Choroid plexus epithelial cell (primary cell): ENCODE results near the gene ANTKMT.

Experiments used
- DNase-seq: peaks from one replicate; pipeline ENCODE4 v3.0.0-alpha.2; 2010; ENCODE audit warnings: low read depth
- H3K4me3 ChIP-seq: 2 replicates; pipeline ENCODE4 v1.5.1; 2011; ENCODE audit warnings: low read depth, mild to moderate bottlenecking, control low read depth, low read length, moderate library complexity
- TF ChIP-seq, protein P1 (sequence below): conservative IDR thresholded peaks from 2 replicates; pipeline ENCODE4 v1.5.1; 2011; ENCODE audit warnings: low read depth, mild to moderate bottlenecking, control low read depth, inconsistent platforms, low read length, moderate library complexity

Gene ANTKMT

DNA sequence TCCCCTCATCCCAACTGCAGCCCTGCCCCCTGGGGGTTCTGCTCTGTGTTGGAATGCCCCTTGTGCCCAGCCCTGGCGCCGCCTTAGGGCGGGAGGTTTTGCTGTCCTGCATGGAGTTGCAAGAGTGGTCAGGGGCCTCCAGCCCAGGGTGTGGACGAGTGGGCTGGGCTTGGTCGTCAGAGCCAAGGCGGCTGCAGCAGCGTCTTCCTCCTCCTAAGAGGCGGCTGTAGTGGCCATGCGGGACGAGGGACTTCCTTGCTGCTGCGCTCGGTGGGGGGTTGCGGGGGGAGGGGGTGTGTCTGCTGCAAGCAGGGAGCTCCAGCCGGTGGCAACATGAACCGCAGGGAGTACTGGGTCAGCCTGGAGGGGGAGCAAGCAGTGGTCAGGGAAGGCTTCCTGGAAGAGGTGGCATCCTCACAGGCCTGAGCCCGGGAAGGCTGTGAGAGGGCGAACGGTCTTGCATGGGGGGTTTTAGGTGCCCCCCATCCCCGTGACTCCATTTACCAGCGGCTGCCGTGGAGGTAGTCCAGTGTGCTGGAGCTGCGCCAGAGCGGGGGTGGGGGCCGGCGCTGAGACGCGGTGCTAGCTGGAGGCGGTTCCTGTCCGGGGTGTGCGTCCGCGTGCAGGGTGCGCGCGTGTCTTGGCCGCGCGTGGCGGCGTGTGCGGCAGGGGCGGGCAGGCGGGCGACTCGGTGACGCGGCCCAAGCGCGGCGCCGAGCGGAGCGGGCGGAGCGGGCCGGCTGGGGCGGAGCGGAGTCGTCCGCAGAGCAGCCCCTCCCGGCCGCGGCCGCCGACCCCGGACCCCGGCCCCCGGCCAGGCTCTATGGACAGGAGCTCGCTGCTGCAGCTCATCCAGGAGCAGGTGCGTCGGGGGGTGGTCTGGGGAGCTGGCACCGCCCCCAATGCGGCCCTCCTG lies 45.7 kb upstream of the ANTKMT start, which contains the start of gene RHBDL1:
Gene RHBDL1, plus strand, starts transcription at position 704 of the 916 bp plus-strand sequence. Its CDS starts 120 bp downstream, at position 824.
- DNase-seq, result peak; percentile 64
- TF ChIP-seq, protein P1, sequence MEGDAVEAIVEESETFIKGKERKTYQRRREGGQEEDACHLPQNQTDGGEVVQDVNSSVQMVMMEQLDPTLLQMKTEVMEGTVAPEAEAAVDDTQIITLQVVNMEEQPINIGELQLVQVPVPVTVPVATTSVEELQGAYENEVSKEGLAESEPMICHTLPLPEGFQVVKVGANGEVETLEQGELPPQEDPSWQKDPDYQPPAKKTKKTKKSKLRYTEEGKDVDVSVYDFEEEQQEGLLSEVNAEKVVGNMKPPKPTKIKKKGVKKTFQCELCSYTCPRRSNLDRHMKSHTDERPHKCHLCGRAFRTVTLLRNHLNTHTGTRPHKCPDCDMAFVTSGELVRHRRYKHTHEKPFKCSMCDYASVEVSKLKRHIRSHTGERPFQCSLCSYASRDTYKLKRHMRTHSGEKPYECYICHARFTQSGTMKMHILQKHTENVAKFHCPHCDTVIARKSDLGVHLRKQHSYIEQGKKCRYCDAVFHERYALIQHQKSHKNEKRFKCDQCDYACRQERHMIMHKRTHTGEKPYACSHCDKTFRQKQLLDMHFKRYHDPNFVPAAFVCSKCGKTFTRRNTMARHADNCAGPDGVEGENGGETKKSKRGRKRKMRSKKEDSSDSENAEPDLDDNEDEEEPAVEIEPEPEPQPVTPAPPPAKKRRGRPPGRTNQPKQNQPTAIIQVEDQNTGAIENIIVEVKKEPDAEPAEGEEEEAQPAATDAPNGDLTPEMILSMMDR, result no peak
- H3K4me3 ChIP-seq, result peak within 1 kb of the TSS; percentile 51

DNA sequence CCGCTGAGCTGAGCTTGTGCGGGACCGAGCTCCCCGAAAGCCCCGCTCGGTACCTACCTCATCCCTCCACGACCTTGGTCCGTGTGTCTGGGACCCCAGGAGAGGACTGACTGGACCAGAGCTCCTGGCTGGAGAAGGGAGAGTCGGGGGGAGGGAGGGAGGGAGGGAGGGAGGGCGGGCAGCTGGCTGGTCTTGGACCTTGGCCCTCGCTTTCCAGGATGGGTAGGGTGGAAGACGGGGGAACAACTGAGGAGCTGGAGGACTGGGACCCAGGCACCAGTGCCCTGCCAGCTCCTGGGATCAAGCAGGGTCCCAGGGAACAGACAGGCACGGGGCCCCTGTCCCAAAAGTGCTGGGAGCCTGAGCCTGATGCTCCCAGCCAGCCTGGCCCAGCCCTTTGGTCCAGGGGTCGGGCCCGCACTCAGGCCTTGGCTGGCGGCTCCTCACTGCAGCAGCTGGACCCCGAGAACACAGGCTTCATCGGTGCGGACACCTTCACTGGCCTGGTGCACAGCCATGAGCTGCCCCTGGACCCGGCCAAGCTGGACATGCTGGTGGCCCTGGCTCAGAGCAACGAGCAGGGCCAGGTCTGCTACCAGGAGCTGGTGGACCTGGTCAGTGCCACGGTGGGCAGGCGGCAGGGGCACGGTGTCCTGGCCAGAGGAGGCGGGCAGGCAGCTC lies 44.9 kb upstream of the ANTKMT start:
- TF ChIP-seq, protein P1, result no peak
- H3K4me3 ChIP-seq, result peak overlapping the region; percentile 51
- no peak for DNase-seq

DNA sequence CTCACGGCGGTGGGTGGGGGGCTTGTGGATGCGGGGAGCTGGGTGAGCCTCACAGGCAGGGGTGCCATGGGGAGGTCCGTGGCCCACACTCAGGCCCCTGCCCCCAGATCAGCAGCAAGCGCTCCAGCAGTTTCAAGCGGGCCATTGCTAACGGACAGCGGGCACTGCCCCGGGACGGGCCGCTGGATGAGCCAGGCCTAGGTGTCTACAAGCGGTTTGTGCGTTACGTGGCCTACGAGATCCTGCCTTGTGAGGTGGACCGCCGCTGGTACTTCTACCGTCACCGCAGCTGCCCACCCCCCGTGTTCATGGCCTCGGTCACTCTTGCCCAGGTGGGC lies 44.4 kb upstream of the ANTKMT start:
- TF ChIP-seq, protein P1, result no peak
- no peak overlapping the region for H3K4me3 ChIP-seq
- no peak for DNase-seq

DNA sequence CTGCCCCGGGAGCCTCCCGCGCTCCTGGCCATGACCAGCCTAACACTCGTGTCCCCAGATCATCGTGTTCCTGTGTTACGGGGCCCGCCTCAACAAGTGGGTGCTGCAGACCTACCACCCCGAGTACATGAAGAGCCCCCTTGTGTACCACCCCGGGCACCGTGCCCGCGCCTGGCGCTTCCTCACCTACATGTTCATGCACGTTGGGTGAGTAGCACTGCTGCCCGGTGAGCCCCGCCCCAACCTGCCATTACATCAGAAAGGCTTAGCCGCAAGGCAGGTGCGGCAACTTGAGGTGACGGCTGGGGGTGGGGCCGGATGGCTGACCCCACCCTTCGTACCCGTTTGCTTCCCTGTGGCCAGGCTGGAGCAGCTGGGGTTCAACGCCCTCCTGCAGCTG lies 44.0 kb upstream of the ANTKMT start:
- TF ChIP-seq, protein P1, result no peak
- no peak overlapping the region for H3K4me3 ChIP-seq
- DNase-seq, result no peak

DNA sequence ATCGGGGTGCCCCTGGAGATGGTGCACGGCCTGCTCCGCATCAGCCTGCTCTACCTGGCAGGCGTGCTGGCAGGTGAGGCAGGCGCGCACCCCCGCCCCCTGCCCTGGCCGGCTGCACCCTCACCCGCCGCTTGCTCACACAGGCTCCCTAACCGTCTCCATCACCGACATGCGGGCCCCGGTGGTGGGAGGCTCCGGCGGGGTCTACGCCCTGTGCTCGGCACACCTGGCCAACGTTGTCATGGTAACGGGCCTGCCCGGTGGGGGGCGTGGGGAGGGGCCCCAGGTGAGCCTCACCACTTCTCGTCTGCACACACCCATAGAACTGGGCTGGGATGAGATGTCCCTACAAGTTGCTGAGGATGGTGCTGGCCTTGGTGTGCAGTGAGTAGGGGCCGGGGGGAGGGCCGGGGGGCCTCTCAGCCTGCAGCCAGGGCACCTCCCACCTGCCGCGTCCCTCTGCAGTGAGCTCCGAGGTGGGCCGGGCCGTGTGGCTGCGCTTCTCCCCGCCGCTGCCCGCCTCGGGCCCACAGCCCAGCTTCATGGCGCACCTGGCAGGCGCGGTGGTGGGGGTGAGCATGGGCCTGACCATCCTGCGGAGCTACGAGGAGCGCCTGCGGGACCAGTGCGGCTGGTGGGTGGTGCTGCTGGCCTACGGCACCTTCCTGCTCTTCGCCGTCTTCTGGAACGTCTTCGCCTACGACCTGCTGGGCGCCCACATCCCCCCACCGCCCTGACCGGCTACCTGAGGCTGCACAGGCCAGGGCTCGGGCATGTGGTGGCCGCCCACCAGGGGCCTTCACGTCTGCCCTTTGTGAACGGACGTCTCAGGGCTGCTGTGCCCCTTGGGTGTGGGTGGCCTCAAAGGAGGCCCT lies 43.4 kb upstream of the ANTKMT start:
- DNase-seq, result no peak
- TF ChIP-seq, protein P1, result no peak
- H3K4me3 ChIP-seq, result no peak overlapping the region

DNA sequence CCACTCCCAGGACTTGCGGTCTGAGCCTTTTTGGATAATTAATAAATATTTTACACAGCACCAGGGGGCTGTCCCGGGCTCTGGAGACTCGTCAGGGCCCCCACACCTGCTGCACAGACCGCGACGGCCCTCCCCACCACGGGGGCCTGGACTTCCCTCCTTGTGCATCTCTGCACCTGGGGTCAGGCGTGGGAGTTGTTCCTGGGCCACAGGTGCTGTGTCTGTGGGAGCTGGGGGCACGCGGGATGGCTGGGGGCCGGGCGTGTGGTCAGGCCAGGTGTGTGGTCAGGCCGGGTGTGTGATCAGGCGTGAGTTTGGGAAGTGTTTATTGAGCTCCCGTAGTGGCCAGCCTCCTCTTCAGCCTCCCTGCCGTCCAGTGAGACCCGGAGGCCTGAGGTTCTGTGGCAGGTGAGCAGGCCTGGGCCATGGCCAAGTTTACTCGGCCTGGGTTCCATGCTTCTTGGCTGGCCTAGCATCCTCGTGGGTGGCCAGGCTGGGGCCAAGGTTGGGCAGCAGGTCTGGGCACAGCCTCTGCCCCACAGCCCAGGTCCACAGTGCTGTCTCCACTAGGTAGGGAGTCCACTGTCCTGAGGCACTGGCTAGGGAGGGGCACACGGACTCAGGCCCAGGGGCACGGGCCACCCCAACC lies 42.6 kb upstream of the ANTKMT start:
- DNase-seq, result no peak
- TF ChIP-seq, protein P1, result no peak
- no peak overlapping the region for H3K4me3 ChIP-seq
